Nucleus accumbens (tissue), 56 donors: ENCODE data around the gene CHAF1A.

Source experiments
- DNase-seq, 56 donors: peaks; one replicate each; lab custom pipeline; 2025; lab: John Stamatoyannopoulos, UW

Gene CHAF1A

DNA sequence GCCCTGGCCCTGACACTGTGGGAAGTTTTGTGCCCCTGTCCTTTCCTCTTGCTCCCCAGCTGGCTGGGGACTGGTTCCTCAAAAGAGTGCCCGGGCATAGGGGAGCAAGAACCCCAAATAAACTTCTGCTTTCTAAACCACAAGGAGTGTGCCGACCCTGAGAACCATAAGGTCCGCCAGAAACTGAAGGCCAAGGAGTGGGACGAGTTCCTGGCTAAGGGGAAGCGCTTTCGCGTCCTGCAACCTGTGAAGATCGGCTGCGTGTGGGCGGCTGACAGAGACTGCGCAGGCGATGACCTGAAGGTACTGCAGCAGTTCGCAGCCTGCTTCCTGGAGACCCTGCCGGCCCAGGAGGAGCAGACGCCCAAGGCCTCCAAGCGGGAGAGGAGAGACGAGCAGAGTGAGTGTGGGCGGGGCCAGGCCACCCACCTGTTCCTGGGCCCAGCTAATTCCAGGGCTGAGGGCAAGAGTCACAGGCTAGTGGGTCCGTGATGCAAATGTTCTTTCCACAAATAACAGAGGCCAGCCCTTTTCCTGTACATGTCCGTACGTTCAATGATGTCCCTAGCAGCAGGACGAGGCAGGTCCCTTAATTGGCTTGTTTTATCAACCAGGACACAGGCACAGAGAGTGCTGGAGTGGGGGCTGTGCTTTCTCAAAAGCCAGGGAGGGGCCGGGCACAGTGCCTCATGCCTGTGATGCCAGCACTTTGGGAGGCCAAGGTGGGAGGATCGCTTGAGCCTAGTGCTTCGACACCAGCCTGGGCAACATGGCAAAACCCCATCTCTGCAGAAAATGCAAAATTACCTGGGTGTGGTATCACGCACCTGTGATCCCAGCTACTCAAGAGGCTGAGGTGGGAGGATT is 29.6 kb downstream of the CHAF1A start:
- peak in 8 of 56 donors; percentile 3 to 36 (median 18) for DNase-seq

DNA sequence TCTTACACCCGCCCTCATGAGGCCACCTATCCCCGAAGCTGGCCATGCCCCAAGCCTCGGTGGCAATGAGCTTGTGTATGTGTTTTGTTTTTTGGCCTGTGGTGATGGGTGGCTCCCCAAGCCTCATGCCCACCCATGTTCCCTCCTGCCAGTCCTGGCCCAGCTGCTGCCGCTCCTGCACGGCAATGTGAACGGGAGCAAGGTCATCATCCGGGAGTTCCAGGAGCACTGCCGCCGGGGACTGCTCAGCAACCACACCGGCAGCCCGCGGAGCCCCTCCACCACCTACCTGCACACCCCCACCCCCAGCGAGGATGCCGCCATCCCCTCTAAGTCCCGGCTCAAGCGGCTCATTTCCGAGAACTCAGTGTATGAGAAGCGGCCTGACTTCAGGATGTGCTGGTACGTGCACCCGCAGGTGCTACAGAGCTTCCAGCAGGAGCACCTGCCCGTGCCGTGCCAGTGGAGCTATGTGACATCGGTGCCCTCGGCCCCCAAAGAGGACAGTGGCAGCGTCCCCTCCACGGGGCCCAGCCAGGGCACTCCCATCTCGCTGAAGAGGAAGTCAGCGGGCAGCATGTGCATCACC is 30.6 kb downstream of the CHAF1A start:
- DNase-seq, result no peak

DNA sequence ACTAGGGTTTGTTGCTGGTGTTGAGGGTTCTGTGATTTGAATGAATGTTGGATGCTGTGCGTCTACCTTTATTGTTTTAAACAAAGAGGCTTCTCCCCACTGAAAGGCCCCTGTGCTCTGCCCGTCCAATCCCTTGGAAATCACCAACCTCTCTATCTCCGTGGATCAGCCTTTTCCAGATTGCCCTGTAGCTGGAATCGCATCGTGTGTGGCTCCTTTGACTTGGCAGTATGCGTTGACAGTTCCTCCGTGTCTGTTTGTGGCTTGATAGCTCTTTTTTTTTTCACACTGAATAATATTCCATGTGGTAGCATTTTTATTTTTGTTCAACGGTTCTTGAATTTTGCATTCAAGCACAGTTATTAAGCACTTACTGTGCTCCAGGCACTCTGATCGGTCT is 32.0 kb downstream of the CHAF1A start:
- DNase-seq, result no peak

DNA sequence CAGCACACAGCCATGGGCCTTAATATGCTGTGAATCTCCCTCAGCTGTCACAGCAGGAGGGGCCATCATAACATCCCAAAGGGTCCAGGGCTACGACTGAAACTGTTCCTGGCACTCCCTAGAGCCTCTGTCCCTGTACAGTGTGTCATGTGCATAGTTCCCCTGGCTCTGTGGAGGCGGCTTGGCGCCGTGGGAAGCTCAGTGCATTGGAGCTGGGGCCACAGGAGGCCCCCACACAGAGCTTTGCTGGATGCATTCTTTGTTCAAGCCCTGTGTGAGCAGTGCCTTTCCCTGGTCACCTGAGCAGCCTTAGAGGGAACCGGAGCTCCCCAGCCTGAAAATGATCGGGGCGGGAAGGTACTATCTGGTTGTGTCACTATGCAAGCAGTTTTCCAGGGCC is 33.8 kb downstream of the CHAF1A start:
- DNase-seq, result no peak

DNA sequence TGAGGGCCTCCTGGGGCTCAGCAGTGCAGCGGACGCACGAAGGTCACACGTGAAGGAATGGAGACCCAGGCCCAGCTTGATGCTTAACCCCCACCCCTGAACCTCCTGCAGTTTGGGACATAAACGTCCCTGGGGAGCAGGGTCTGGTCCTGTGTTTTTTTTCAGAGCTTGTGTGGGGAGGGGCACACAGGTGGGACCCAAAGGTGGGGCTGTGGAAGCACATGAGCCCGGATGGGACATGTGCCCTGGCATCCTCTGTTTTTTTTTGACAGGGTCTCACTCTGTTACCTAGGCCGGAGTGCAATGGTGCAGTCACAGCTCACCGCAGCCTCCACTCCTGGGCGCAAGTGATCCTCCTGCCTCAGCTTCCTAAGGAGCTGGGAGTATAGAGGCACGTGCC is 34.7 kb downstream of the CHAF1A start:
- DNase-seq, result no peak

DNA sequence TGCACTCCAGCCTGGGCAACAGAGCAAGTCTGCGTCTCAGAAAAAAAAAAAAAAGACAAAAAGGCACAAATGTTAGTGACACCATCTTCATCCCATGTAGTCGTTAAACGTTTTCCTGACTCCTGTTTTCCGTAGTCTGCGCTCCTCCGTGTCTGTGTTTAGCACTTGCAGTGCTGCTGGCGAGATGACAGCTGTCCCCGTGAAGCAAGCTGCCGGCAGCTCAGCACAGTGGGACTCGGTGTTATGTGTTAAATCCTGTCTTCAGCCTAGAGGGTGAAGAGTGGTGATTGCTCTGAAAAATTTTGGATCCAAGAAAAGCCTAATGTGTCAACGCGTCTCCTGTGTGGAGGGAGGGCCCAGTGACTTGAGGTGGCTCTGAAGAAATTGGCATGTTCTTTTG is 36.8 kb downstream of the CHAF1A start:
- DNase-seq, result no peak

DNA sequence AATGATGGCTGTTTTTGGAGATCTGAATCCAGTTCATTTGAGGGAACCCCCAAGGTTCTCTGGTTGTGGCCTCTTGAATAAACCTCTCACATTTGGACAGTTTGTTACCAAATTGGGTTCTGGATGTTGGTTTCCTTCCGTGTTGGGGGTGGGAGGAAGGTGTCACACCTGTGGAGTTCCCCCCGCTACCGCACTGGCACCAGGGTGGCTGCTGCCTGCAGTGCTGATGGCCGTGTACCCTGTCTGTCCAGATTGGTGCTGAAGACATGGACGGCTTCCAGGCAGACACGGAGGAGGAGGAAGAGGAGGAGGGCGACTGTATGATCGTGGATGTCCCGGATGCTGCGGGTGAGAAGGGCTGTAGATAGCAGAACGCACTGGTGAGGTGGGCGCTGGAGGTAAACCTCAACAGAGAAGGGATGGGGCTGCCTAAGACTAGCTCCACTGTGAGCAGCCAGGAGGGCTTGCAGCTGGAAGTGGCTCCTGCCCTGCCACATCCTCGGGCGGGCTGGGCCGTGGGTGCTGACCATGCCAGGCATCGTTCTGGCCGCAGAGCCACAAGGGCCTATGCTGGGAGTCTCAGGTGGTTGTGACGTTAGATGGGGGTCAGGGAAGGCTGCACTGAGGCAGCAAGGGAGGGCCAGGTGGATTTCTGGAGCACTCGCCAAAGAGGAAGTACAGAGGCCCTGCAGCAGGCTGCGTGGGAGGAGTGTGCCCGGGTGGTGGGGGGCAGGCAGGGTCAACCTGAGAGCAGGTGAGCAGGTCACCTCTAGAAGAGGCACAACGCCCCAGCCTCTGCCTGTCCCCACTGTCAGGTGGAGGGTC is 39.8 kb downstream of the CHAF1A start:
- DNase-seq, result no peak

DNA sequence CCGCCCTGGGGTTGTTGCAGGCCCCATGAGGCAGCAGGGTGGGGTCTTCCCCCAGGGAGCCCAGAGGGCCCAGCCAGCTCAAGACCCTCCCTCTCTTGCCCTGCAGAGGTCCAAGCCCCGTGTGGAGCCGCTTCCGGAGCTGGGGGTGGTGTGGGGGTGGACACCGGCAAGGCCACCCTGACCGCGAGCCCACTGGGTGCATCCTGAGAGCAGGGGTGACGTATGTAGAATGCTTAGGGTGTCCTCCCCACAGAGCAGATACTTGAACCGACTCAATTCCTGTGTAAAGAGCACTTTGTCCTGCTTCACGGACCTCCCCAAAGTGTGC is 40.3 kb downstream of the CHAF1A start:
- no peak for DNase-seq

DNA sequence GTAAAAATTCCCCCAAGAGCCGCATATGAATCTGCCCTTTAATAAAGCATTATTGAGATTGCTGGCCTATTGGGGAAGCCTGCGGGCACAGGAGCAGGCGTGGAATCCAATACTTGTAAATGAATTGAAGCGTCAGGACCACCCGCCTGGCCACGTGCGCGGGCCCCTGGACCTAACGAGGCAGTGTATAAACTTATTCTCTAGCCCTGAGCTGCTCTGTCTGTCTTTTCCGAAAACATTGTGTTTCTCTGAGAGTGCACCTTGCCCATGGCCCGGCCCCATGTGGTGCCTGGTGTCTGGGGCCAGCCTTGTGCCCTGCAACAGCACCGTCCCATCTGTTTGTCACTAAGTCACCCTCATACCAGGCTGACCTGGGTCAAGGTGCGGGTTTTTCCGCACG is 40.7 kb downstream of the CHAF1A start:
- DNase-seq, result no peak

DNA sequence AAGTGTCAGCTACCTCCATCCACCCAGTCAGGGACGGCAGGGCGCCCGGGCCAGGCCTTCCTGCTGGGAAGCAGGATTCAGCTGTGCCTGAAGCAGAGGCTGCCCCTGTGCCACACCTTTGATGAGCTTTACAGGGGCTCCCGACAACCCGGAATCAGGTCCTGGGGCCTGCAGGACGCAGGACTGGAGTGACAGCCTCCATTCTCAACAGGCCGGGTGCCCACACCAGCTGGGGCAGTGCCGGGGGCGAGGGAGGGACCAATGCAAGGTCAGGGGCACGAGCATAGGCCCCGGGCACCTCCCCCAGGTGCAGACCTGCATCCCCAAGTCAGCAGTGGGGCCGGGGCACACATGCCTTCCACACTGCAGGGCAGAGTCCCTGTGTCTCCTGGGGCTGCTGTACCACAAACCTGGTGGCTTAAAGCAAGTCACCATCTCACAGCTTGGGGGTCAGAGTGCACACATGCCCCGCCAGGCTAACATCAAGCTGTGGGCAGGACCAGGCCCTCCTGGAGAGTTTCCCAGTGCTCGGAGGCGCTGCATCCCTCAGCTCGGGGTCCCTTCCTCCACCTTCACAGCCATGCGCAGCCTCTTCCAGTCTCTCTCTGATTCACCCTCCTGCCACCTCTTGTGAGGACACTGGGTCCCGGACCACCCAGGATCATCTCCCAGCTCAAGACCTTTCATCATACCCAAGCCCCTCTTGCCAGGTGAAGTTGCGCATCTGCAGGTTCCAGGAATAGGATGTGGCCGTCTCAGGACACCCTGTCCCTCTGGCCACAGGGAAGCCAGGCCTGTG is 41.7 kb downstream of the CHAF1A start:
- no peak for DNase-seq

DNA sequence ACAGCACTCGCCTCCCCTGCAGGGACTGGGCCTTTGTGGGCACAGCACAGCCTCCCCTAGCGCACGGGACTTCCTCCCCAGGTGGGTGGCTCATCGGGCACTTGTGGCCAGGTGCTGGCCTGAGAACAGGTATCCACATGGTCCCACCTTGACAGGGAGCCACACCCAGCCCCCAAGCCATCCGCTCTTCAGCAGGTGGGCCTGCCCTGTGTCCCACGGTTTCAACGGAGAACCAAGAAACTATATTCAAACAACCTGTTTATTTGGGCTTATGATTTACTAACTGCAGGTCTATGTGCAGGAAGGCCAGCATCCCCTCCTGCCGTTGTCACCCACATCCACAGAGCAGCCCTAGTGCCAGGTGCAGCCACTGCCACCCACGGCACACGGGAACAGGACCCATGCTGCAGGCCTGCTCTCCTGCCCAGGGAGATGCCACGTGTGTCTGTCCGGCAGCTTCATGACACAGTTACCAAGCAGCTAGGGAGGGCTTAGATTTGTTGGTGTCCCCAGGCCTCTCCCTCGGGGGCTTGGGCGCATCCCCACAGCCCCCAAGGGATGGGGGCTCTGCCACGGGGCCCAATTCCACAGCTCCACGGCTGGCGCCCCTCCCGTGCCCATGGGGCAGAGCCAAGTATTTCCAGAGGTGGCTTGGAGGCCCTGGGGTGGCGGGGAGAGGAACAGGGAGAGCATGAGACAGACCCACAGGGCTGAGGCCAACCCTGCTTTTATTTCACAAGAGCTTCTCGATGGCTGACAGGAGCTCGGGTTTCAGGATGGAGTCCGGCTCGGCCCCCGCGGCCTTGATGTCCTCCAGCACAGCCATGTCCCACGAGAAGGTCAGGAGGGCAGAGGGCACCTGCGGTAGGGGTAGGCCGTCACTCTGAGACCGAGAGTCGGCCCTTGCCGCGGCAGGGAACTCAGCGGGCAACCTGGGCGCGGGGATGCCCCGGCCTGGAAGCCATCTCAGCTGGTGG is 42.6 kb downstream of the CHAF1A start:
- DNase-seq, result no peak

DNA sequence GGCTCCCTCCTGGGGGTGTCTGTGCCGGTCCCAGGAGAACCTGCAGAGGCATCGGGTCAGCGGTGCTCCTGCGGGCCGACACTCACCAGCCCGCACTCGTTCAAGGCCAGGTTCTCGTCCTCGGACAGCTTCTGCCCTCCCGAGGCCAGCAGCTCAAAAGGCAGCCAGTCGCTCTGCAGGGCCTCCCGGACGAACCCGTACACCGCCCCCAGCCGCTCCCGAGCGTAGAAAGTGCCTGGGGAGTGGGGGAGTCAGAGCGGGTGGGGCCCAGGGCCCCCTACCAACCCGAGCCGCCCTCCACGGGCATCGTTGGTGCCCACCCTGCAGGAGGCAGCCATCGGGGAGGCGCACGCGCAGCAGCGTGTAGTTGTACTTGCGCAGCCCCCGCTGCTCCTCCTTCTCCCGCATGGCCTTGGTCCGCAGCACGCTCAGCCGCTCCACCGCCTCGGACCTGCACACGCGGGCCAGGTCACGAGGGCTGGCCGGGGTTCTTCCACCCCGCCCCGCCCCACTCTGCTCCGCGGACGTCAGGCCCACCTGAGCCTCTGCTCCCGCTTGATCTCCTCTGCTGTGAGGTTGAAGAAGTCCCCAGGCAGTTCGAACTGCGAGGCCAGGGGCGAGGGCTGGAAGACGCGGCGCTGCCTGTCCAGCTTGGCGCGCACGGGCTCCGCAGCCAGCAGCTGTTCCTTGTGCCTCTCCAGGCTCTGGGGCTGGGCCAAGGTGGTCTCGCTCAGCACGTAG is 43.7 kb downstream of the CHAF1A start:
- no peak for DNase-seq

DNA sequence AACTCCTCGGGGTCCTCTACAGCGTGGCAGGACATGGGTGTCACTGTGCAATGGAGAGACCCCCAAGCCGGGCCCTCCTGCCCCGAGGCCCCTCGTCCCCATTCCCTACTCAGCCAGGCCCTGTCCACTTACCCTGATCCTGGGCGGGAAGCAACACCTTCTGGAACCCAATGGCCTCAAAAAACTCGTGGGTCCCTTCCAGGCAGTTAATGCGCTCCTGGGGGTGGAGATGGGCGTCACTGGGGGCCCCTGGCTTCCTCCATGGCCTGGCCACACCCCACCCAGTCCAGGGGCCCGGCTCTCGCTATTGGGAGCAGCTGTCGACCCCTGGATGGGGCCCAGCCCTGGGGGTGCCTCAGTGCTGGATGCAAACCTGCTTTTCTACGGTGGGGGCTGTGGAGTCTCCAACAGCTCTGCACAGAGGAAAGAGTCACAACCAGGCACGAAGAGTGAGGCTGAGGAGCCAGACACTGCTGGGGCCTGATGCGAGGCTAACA is 44.3 kb downstream of the CHAF1A start:
- no peak for DNase-seq

DNA sequence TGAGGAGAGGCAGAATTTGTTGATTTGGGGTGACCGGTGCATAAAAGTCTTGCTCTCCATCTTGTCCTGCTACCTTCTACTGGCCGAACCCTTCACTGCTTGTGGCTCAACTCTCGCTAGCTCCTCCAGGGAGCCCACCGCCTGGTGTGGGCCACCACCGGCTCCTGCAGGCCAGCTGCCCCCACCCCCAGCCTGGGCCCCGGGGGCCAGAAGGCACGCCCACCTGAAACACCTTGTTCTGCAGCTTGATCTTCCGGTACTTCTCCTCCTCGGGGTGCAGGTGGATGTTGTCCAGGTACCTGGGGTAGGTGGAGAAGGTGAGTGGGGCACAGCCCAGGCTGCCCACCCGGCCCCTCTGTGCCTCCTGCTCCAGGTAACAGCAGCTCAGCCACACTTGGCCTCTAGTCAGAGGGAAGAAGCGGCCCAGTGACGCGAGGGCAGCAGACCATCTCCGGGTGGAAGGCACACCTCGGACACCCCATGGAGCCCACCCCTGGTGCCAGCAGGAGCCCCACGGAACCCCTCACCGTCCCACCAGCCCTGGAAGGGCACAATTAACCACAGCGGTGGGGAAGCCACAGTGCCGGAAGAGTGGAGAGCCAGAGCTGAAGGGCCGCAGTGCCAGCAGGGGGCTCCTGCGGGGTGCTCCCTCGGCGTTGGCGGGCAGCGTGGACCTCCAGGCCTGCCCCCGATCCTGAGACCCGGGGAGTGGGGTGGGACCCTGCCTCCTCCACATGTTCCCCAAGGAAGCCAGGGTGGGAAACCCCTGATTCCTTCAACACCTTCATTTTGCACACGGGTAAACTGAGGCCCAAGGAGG is 45.1 kb downstream of the CHAF1A start:
- no peak for DNase-seq

DNA sequence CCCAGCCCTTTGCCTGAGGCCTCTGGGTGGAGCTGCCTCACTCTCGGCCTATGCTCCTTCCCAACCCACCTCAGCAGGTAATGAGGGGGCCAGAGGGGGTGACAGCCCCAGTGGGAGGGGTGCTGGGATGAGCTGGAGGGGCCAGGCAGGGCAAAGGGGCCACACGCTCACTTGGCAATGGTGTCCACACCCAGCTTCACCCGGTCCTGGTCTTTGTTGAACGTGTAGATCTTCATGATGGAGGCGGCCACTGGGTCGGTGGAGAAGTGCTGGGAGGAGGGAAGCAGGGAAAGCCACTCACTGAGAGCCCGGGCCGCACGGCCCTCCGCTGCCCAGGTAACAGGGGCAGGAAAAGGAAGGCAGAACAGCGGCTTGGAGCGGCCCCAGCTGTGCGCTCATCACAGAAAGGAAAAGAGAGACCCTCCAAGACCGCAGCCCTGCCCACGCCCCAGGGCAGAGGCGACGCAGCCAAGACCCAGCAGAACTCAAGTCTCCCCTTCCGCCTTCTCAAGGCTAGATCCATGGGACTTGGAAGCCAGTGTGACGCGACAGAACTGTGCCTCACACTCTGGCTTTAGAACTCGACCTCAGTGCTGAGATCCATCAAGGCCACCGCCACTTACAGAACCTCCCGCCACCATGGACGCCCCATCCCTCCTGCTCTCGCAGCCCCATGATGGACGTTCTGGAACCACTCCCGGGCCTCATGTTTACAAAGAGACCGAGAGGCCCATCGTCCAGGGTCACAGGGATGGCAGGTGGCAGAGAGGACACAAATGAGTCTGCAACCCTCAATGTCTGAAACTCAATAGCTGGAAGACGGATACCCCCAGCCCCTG is 45.9 kb downstream of the CHAF1A start:
- DNase-seq, result no peak

DNA sequence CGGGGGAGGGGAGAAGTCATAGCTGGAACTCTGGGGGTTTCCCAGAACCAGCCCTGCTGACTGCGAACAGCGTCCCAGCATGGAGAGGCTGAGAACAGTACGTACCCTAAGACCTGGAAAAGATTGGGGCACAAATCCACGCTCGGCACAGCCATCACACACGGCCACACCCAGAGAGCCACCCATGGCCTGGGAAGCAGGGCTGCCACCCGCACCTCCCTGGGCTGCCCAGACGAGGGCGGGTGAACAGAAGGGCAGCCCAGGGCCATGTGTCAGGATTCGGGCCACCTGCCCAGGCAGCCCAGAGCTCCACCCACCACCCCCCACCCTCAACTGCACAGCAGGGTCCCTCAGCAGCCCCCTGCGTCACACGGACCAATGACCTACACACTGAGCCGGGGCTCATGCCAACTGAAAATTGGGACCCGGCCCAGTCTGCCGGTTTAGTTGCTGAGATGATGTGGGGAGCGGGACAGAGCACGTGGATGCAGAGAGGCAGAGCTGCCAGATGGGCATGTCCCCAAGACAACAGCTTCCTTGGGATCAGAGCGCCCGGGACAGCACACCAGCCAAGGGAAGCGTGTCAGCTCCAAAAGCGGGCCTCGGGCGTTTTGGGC is 46.7 kb downstream of the CHAF1A start:
- peak in 49 of 56 donors; percentile 3 to 84 (median 61) for DNase-seq
